HG03558 (cell line): ENCODE measurements around the gene AGBL1.
"Not testable (repeated sequence)": the region's sequence is repeated elsewhere in the genome, so short reads cannot be mapped to it uniquely, and the experiment has no call there.

Source experiments
- ATAC-seq: cut with Tn5 transposase; IDR thresholded peaks from one replicate; pipeline ENCODE4 v1.9.1; 2021; ENCODE audit warnings: moderate number of reproducible peaks; ENCODE audit not compliant: unreplicated experiment; ENCODE audit errors: extremely low read depth

AGBL1 gene

DNA sequence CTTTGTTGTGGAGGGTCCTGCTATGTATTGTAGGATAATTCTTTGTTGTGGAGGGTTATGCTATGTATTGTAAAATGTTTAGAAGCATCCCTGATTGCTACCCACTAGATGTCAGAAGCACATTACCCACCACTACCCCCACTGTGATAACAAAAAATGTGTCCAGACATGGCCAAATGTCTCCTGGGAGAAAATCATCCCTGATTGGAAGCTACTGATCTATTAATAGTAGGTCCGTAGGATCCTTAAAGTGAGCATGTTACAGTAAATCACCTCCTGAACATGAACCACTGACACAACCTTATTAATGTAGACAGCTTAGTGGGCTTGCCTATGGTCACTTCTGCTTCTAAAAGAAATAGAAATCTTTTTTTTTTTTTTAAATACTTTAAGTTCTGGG, 884.6 kb downstream of the AGBL1 start:
- no peak for ATAC-seq

DNA sequence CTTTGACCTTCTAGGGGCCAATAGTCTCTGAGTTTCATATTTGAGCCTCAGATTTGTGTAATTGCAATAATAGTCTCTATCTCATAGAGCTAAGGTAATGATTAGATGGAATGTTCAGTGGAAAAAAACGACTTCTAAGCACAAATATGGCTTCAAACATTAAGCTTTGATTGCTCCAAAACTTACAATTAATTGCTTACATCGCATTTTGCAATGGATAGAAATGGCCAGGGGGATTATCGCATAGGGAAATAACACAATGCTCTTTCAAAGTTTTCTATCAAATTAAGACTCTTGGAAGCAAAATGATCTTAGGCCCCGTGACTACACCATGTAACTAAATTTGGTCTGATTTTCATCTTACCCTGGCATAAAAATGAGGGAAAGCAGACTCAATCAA, 888.6 kb downstream of the AGBL1 start:
- ATAC-seq: no peak

DNA sequence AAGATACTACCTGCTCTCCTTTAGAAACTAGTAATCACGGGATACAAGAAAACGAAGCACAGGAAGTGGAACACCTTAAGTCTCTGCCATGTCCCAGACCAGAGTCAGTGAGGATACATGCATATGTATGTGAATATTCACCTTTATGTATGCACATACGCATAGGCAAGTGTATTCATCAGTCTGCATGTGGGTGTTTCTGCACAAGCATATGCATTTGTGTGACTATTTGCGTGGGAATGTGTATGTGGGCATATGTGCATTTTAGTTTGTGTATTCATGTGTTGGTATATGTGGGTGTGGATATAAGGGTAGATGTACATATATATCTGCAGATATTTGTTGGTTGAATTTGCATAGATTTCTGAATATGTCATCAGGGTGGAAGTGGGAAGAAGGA, 889.7 kb downstream of the AGBL1 start:
- ATAC-seq: no peak

DNA sequence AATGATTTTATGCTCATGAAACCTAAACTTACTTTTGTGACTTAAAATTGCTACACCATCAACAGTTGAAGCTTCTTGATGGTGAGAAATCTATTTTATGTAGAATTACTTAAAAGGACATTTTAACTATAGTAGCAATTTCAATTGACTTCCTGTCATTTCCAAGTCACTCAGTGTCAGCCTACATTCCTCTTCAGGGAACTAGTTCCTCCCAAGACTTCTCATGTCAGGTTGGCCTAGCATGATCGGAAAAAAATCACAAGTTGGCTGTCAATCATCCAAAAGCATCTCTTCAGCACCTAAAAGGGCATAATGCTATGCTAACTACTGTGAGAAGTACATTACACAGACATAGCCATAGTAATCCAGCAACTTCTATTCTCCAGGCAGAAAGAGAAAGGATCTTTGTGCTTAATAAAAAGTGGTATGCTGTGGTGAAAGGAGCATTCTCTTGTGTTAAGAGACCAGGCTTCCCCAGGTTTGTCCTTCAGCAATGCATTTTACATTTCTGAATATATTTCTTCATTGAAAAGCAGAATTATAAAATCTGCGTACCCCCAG, 893.7 kb downstream of the AGBL1 start:
- ATAC-seq: no peak

DNA sequence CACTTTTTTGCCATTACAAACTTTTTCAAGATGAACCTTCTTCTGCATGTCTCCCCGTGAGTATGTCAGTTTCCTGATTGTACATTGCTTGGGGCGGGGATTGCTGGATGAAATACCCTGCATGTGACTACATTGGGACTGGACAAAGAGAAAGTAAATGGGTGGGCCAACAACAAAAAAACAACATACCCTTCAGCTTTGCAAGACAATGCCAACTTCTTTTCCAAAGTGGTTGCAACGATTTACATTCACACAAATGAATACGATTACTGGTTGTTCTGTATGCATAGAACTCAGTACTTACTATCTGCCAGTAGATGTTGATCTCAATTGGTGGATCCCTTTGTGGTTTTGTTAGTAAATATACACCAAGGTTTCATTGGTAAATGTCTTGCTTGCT, 908.4 kb downstream of the AGBL1 start:
- no peak for ATAC-seq

DNA sequence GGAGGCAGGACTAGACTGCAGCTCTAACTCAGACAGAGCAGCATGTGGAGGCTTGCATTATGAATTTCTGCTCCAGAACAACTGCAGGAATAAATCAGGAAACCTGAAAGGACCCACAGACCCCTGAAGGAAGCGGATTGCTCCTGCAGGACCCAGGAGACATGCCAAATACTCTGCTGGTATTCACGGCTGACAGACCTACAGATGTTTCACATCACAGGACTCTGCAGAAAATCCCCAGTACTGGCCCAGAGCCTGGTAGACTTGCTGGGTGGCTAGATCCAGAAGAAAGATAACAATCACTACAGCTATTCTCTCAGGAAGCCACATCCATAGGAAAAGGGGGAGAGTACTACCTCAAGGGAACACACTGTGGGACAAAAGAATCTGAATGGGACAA, 942.1 kb downstream of the AGBL1 start:
- ATAC-seq: no peak

DNA sequence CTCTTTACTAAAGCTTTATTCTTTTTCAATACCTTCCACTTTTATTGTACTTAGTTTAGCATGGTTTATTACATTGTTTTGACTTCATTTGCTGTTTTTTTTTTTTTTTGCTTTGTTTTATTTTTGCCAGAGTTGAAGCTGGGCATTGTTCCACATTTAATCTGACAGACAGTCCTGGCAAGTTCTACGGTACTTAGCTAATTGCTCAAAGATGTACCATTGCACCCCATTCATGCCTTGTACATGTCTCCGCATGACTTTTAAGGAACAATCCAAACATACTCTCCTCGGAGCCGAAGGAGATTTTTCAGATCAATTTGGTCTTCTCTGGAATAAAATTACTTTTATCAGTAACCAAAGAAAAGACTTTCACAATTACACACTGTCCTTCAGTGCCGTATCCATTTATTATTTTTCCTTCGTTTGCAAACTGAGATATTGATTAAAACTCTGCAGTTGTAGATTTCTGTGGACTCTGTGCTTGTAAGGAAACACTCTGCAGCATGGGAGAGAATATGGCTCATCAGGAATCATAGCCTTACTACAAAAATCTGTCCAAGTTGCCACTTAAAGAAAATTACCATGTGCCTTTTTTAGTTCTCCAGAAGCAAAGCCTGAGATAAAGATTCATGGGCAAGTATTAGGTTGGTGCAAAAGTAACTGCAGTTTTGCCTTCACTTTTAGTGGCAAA, 952.0 kb downstream of the AGBL1 start:
- ATAC-seq: no peak

DNA sequence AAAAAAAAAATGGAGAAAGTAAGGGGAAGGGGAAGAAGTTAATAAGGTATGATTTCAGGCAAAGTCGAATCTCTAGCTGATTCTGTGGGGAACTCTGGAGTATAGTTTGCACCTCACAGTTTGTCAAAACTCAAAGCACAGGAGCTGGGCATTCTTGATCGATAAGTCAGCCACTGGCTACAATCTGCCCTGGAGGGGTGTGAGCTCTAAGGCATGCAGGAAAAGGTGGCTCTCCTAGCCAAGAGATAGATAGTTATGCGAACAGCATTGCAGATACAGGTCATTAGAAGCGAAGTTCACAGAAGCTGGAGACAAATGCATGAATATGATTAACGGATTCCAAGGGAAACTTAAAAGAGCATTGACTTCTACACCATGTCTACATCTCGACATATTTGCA, 952.6 kb downstream of the AGBL1 start:
- ATAC-seq: no peak

DNA sequence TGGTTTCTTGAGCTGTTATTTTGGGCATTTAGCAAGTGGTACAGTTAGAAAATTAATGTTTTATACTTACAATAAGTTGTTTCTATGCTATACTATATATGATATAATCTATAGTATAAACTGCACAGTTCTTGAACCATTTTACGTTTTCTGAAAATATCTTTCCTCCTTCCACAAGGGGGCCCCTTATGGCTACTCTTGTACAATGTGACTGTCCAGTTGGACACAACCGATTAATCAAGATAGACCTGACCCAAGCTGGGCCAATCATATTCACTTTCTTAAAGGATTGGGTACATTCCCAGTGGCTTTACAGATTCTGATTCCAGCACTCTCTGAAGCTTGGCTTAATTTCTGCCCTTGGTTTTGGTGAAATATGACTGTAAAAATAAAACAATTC, 953.4 kb downstream of the AGBL1 start:
- ATAC-seq: no peak

DNA sequence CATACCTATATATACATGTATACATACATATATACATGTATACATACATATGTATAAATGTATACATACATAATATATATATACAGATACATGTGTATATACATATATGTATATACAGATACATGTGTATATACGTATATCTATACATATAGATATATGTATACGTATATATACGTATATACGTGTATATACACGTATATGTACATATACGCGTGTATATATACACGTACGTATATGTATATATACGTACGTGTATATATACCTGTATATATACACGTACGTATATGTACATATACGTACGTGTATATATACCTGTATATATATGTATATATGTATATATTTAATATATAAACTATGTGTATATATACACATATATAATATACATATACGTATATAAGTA, 955.2 kb downstream of the AGBL1 start:
- no peak for ATAC-seq

DNA sequence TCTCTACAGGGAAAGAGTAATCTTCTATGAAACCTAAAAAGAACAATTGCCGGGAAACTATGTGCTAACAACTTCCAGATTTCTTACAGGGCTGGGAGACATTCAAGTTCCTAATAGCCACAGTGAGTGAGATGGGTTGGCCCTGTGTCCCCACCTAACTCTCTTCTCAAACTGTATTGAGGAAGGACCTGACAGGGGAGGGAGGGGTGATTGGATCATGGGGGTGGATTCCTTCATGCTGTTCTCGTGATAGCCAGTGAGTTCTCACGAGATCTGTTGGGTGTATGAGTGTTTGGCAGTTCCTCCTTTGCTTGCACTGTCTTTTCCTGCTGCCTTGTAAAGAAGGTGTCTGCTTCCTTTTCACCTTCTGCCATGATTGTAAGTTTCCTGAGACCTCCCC, 958.7 kb downstream of the AGBL1 start:
- no peak for ATAC-seq

DNA sequence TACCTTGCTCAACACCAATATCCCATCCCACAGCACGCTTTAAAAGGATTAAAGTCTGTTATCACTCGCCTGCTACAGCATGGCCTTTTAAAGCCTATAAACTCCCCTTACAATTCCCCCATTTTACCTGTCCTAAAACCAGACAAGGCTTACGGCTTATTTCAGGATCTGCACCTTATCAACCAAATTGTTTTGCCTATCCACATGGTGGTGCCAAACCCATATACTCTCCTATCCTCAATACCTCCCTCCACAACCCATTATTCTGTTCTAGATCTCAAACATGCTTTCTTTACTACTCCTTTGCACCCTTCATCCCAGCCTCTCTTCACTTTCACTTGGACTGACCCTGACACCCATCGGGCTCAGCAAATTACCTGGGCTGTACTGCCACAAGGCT, 962.9 kb downstream of the AGBL1 start:
- not testable (repeated sequence) for ATAC-seq

DNA sequence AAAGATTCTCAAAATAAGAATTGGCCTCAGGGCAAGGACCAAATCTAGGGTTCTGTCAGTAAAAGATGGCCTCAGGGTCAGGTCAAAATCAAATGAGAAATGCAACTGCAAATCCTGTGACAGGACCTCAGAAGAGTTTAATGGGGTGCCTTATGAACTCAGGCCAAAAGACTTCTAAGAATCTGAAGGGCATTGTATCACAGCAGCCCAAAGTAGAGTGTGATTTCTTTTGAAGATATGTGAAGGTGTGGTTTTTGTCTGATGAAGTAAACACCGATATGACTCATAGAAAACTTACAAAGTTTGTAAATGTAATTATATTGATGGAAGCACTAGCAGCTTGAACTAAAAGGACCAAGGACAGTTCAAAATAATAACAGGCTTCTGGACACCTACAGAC, 966.1 kb downstream of the AGBL1 start:
- ATAC-seq: no peak

DNA sequence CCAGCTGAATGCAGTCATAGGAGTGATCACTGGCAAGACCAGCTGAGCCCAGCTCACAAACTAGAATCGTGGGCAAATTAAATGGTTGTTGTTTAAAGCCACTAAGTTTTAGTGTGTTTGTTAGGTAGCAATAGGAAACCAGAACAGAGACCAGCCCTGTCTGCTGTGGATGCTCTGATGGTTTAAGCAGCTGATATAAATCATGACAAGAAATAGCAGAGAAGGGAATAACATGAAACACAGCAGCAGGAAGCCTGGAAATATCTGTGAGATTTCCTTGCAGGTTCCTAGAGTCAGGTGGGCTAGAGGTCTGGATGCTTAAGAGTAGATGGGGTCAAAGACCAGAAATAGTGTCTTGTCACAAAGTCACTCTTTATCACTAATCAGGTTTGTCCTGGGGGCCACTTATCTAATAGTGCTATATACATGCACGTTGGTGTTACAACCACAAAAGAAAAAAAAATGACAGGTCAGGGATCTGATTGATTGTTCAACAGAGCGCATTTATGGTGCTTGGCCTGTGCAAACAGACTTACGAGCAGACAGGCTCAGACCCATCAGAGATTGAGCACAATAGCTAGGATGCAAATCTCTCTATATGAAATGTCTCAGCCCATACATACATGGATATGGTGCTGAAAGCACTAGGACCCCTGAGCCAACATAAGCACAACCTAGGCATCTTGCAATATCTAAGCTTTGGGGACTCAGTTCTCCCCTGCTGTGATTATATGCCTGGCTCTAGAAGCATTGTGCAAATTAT, 967.7 kb downstream of the AGBL1 start:
- no peak for ATAC-seq
